ENCODE data around the gene KCTD5. TPM values are rescaled to one million over a fixed set of nuclear protein-coding genes. Genes with fewer than 3 reads are reported as not detected.
A peak's percentile ranks its signal among the peaks of the same experiment; 100 is the strongest.

KCTD5 gene
- total RNA-seq, 1 donor from 2014 or later: 69.6 TPM

DNA sequence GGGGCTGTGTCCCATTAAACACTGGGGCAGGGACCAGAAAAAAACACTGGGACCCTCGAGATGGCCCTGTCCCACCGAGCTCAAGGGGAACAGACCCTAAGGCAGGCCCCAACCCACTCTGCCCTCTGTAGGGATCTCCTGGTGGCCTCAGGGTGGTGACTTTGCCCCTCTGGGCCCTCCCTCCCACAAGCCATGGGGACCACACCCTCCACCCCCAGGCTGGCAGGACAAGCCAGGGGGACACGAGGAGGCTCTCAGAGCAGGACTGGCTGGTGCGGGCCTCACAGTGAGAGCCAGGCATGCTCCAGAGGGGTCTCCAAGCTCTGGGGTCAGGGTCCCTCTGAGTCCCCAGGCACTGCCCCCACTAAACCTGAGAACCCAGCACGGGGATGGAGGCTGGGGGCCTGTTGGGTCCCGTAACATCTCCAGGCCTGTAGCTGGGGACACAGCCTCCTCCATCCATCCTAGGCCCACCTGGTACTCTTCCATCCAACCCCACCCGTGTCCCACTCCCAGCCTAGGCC is 55.6 kb downstream of the KCTD5 start:
- H3K4me3 Mint-ChIP-seq: no peak overlapping the region
- no peaks in the 10 kb centered on the region for H3K4me1 Mint-ChIP-seq (ENCODE audit: low read depth)
- intact Hi-C loops (cut with micrococcal nuclease): no loop called here
- H3K36me3 Mint-ChIP-seq (ENCODE audit: low read depth): no peaks in the 10 kb centered on the region
- H3K9me3 Mint-ChIP-seq: no peaks in the 10 kb centered on the region
- DNase-seq (ENCODE audit: low spot score): no peak
- H3K27ac Mint-ChIP-seq: no peak overlapping the region
- H3K27me3 Mint-ChIP-seq (ENCODE audit: insufficient read depth): no peaks in the 10 kb centered on the region

DNA sequence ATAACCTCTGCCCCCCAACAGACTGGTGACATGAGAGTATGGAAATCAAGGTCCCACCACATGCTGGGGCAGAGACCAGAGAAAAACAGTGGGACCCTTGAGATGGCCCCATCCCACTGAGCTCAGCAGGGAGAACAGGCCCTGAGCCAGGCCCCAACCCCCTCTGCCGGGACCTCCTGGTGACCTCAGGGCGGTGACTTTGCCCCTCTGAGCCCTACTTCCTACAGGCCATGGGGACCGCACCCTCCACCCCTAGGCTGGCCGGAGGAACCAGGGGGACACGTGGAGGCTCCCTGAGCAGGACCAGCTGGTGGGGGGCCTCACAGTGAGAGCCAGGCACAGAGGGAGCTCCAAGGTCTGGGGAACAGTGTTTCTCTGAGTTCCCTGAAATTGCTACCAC is 56.3 kb downstream of the KCTD5 start:
- H3K36me3 Mint-ChIP-seq (ENCODE audit: low read depth): no peaks in the 10 kb centered on the region
- H3K4me1 Mint-ChIP-seq (ENCODE audit: low read depth): no peaks in the 10 kb centered on the region
- intact Hi-C loops (cut with micrococcal nuclease): no loop called here
- DNase-seq (ENCODE audit: low spot score): no peak
- H3K4me3 Mint-ChIP-seq: no peak overlapping the region
- H3K9me3 Mint-ChIP-seq: no peaks in the 10 kb centered on the region
- no peaks in the 10 kb centered on the region for H3K27me3 Mint-ChIP-seq (ENCODE audit: insufficient read depth)
- H3K27ac Mint-ChIP-seq: no peak overlapping the region

DNA sequence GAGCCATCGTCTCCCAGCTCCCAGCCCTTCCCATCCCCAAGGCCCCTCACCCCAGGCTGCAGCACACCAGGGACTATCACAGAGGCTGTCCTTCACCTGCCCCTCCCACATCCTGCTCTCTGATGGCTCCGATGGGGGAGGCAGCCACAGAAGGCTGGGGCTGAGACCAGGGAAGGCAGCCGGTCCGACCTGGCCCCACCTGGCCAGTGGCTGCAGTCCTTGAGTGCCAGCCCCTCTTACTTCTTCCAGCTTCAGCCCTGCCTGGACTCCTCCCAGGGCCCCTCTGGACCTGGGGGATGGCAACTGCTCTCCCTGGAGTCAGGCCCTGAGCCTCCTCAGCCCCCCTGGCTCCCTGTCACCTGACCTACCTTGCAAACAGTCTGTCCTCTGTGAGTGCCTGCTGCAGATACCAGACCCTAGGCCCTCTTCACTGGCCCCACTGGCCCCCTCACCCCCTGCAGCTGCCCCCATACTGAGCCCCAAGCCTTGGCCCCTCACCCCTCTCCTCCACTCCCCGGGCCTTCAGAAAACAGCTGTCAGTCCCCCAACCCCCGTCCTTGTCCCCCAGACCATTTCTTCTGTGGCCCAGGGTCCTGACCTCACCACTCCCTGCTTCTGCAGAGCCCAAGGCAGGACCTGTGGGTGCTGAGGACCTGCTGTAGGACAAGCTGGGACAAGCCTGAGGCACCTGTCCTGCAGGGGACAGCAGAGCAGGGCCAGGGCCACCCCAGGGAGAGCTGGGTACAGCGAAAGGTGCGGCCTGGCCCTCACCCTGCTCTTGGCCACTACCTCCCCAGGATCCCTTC is 57.5 kb downstream of the KCTD5 start:
- H3K4me1 Mint-ChIP-seq (ENCODE audit: low read depth): no peaks in the 10 kb centered on the region
- no peaks in the 10 kb centered on the region for H3K36me3 Mint-ChIP-seq (ENCODE audit: low read depth)
- DNase-seq (ENCODE audit: low spot score): no peak
- H3K27me3 Mint-ChIP-seq (ENCODE audit: insufficient read depth): peaks cover 4% of the 10 kb centered on the region
- intact Hi-C loops (cut with micrococcal nuclease): no loop called here
- H3K27ac Mint-ChIP-seq: no peak overlapping the region
- H3K4me3 Mint-ChIP-seq: no peak overlapping the region
- H3K9me3 Mint-ChIP-seq: no peaks in the 10 kb centered on the region

DNA sequence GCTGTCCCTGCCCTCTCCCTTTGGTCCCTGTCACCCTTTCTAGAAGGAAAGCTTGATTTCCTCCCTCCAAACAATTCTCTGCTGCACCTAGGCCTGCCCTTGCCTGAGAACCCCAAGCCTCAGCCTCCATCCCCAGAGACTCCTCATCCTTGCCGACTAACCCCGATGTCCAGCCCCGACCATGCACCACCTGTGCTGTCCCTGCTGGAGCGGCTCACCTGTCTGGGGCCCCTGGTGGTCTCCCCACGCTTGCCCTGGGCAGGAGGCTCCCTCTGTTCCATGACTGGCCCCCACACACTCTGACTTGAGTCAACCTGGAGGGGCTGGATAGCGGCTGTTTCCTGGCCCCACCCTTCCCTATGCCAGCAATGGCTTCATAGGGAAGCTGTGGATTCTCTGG is 58.2 kb downstream of the KCTD5 start:
- Mint-ChIP-seq H3K4me3 (no peak overlapping the region), H3K9me3 (no peaks in the 10 kb centered on the region), H3K36me3 (ENCODE audit: low read depth) (no peaks in the 10 kb centered on the region), H3K4me1 (ENCODE audit: low read depth) (no peaks in the 10 kb centered on the region), H3K27me3 (ENCODE audit: insufficient read depth) (peaks cover 4% of the 10 kb centered on the region), H3K27ac (no peak overlapping the region)
- intact Hi-C loops (cut with micrococcal nuclease): no loop called here
- no peak for DNase-seq (ENCODE audit: low spot score)

DNA sequence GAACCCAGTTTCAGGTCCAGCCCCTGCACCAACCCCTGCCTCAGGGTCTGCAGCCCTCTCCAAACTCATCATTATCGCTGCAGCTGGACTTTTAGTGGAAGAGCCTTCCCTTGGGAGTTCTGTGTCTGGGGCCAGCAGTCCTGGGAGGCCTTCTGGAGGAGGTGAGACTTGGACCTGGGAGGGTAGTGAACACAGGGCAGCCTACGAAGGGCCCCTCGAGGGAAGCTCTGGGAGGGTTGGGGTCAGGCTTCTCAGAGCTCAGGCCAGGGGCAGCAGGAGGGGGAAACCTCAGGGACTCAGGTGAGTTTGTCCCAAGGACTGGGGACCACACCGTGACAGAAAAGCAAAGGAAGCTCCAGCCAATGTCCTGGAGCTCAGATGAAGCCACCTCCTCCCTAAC is 58.8 kb downstream of the KCTD5 start:
- no peak for DNase-seq (ENCODE audit: low spot score)
- no peak overlapping the region for H3K27ac Mint-ChIP-seq
- H3K4me1 Mint-ChIP-seq (ENCODE audit: low read depth): no peaks in the 10 kb centered on the region
- no peak overlapping the region for H3K4me3 Mint-ChIP-seq
- H3K9me3 Mint-ChIP-seq: no peaks in the 10 kb centered on the region
- H3K36me3 Mint-ChIP-seq (ENCODE audit: low read depth): no peaks in the 10 kb centered on the region
- H3K27me3 Mint-ChIP-seq (ENCODE audit: insufficient read depth): peaks cover 4% of the 10 kb centered on the region
- intact Hi-C loops (cut with micrococcal nuclease): no loop called here

DNA sequence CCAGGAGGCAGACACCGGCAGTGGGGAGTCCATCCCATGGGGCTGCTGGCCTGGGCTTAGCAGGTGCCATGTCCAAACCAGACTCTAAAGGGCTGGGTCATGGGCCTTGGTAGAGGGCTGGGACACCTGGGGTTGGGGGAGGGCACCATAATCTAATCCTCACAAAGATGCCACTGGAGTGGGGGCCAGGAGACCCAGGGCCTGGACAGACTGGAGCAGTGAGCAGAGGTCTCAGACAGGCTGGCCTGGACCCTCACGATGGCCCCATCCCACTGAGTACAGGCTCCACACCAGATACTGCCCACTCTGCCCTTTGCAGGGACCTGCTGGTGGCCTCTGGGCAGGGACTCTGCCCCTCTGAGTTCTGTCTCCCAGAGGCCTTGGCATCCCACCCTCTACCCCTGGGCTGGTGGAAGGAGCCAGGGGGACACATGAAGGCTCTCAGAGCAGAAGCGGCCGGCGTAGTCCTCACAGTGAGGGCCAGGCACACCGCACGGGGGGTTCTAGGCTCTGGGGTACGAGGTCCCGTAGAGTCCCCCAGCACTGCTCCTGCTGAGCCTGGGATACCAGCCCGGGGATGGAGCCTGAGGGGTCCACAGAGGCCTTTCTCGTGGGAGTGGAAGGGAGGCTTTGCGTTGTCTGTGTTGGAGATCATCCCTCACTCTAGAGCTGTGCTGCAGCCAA is 60.1 kb downstream of the KCTD5 start:
- Mint-ChIP-seq H3K27ac (no peak overlapping the region), H3K4me1 (ENCODE audit: low read depth) (no peaks in the 10 kb centered on the region), H3K4me3 (no peak overlapping the region), H3K36me3 (ENCODE audit: low read depth) (no peaks in the 10 kb centered on the region), H3K9me3 (no peaks in the 10 kb centered on the region), H3K27me3 (ENCODE audit: insufficient read depth) (peaks cover 4% of the 10 kb centered on the region)
- no peak for DNase-seq (ENCODE audit: low spot score)
- intact Hi-C loops (cut with micrococcal nuclease): no loop called here

DNA sequence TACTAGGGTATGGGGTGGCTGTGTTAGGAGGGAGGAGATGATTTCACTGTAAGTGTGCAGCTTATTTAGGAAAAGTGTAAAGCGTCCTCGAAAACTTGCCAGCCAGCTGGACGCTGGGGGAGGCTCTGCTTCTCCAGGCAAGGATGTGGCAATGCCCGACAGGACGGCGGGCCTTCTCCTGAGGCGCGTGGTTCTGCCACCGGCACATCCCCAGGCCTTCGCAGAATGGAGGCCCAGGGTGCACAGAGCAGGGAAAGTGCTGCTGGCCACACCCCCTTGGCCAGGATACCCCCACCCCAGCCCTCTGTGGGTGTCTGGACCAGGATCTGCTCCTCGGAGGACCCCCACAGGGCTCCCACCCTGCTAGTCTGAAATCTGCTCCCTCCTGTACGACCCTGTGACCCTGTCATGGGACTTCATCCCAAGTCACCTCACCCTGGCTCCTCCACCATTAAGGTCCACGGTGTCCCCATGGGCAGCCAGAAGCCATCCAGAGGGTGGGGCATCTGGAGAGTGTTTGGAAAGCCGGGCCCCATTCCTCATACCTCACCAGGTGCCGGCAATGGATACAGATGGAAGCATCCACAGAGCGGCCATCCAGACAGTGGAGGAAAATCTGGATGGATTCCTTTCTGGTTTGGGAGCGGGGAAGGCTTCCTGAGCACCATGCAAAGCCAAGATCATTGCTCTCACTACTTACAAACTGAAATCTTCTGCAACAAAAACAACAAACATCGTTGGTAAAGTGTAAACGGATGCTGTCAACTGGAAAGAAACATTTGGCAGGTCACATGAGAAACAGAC is 60.9 kb downstream of the KCTD5 start:
- H3K36me3 Mint-ChIP-seq (ENCODE audit: low read depth): no peaks in the 10 kb centered on the region
- H3K4me1 Mint-ChIP-seq (ENCODE audit: low read depth): no peaks in the 10 kb centered on the region
- H3K27me3 Mint-ChIP-seq (ENCODE audit: insufficient read depth): peaks cover 4% of the 10 kb centered on the region
- no peaks in the 10 kb centered on the region for H3K9me3 Mint-ChIP-seq
- no peak overlapping the region for H3K27ac Mint-ChIP-seq
- intact Hi-C loops (cut with micrococcal nuclease): no loop called here
- DNase-seq (ENCODE audit: low spot score): no peak
- H3K4me3 Mint-ChIP-seq: no peak overlapping the region

DNA sequence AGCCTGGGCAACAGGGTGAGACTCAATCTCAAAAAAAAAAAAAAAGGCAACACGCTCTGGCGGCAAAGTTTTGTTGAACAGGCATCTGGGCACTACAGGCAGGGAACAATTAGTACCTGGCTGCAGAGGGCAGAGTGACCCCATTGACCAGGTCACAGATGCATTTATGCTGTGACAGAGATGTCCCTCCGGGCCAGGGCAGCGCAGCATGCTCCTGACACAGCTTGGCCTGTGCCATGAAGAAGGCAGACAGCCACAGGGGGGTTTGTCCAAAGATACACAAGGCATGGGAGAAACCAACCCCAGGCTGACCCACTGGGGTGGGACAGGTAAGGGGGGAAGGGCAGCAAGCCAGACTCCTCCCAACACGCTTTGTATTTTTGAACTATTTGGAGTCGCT is 62.4 kb downstream of the KCTD5 start:
- intact Hi-C loops (cut with micrococcal nuclease): no loop called here
- Mint-ChIP-seq H3K27me3 (ENCODE audit: insufficient read depth) (peaks cover 4% of the 10 kb centered on the region), H3K36me3 (ENCODE audit: low read depth) (peaks cover 2% of the 10 kb centered on the region), H3K4me1 (ENCODE audit: low read depth) (peaks cover 4% of the 10 kb centered on the region), H3K4me3 (no peak overlapping the region), H3K27ac (no peak overlapping the region), H3K9me3 (no peaks in the 10 kb centered on the region)
- no peak for DNase-seq (ENCODE audit: low spot score)

DNA sequence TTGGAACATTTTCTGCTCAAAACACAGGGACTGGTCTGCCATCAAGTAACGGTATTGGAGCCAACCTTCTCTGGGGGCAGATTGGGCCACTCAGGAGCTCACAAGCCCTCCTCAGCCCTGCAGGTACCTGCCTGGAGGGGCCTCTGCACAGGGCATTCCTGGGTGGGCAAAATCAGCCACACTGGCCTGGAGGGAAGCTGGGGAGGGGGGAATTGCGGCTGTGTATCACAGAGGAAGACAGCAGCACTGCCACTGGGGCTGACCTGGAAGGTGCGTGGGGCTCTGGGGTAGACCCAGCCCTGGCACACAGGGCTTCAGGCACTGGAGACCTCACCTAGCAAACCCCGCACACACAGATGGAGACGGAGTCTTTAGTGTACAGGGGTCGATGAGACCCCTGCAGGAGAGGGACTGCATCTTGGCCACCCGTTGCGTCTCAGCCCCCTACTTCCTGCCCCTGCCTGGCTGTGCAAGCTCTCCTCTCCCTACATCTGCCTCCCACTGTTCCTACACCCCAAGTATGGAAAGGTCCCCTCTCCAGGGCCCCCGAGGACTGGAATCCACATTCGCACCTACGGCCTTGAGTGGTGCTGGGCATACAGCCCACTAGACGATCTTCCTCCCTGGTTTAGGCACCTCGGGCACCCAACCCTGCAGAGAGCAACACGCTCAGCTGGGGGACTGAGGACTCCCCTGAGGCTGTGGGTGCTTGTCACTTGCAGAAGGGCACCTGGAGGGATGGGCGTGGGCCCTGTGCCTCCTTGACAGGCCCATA is 63.0 kb downstream of the KCTD5 start:
- intact Hi-C loops (cut with micrococcal nuclease): no loop called here
- no peak for DNase-seq (ENCODE audit: low spot score)
- no peak overlapping the region for H3K27ac Mint-ChIP-seq
- H3K36me3 Mint-ChIP-seq (ENCODE audit: low read depth): peaks cover 2% of the 10 kb centered on the region
- H3K4me1 Mint-ChIP-seq (ENCODE audit: low read depth): peaks cover 10% of the 10 kb centered on the region
- H3K27me3 Mint-ChIP-seq (ENCODE audit: insufficient read depth): peaks cover 4% of the 10 kb centered on the region
- H3K4me3 Mint-ChIP-seq: no peak overlapping the region
- H3K9me3 Mint-ChIP-seq: no peaks in the 10 kb centered on the region

DNA sequence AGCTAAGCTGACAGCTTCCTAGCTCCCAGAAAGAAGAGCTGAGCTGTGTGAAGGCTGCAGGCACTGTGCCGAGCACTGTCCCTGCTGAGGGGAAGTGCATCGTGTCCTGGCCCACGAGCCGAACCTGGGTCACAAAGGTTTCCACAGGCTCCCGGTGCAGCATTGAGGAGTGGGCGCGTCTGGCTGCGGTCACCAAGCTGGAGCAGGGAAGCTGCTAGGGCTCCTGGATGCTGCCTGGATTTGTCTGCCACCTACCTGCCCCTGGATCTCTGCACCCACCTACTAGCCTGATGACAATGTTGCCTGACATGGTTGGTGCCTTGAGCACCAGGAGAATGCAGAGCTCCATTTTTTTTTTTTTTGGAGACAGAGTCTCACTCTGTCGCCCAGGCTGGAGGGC is 63.6 kb downstream of the KCTD5 start:
- Mint-ChIP-seq H3K27ac (no peak overlapping the region), H3K36me3 (ENCODE audit: low read depth) (peaks cover 2% of the 10 kb centered on the region), H3K9me3 (no peaks in the 10 kb centered on the region), H3K27me3 (ENCODE audit: insufficient read depth) (peaks cover 4% of the 10 kb centered on the region), H3K4me1 (ENCODE audit: low read depth) (peaks cover 17% of the 10 kb centered on the region), H3K4me3 (no peak overlapping the region)
- intact Hi-C loops (cut with micrococcal nuclease): no loop called here
- no peak for DNase-seq (ENCODE audit: low spot score)

DNA sequence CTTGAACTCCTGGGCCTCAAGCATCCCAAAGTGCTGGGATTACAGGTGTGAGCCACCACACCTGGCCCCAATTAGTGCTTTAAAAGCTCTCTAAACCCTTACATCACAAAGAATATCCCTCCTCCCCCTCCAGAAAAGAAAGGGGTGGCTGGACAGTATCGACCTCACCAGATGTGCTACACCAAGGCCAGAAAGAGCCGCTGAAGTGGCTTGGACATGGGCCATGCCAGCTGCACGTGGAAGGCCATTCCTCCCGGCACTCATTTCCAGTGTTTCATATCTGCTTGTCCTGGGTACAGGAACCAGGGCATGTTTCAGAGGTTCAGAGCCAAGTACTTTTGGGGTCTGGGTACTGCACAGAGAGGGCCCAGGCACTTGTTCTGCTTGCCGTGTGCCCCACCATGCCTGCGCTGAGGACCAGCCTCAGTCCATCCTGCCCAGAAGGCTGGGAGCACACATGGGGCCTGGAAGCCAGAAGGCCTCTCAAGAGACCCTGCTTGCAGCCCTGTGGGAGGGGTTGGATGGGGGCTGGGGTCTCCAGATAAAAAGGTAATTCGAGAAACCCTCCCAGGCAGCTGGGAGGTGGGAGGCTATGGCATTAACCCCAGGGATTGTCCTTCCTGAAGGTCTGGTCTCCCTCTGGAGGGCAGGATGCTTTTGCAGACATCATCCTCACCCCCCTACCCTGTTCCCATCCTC is 66.6 kb downstream of the KCTD5 start:
- intact Hi-C loops (cut with micrococcal nuclease): no loop called here
- H3K27ac Mint-ChIP-seq: no peak overlapping the region
- H3K27me3 Mint-ChIP-seq (ENCODE audit: insufficient read depth): peaks cover 4% of the 10 kb centered on the region
- no peaks in the 10 kb centered on the region for H3K9me3 Mint-ChIP-seq
- peaks cover 11% of the 10 kb centered on the region for H3K36me3 Mint-ChIP-seq (ENCODE audit: low read depth)
- no peak for DNase-seq (ENCODE audit: low spot score)
- H3K4me1 Mint-ChIP-seq (ENCODE audit: low read depth): peaks cover 27% of the 10 kb centered on the region
- H3K4me3 Mint-ChIP-seq: no peak overlapping the region

DNA sequence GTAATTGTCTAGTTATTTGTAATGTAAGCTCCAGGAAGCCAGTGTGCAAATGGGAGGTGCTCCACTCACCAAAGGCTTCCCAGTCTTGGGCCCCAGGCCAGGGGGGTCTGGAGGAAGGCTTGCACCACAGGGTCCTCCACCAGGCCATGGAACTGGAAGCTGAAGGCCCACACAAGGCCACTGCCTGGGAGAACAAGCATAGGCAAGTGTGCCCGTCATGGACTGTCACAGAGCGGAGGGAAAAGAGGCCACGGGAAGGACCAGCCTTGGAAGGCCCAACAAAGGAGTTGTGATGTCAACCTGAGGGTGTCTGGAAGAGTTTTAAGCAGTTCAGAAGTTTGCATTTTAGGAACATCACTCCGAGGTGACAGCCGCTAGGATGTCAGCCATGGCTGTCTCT is 67.2 kb downstream of the KCTD5 start:
- no peak for DNase-seq (ENCODE audit: low spot score)
- no peak overlapping the region for H3K27ac Mint-ChIP-seq
- no peaks in the 10 kb centered on the region for H3K9me3 Mint-ChIP-seq
- intact Hi-C loops (cut with micrococcal nuclease): no loop called here
- peaks cover 33% of the 10 kb centered on the region for H3K4me1 Mint-ChIP-seq (ENCODE audit: low read depth)
- H3K36me3 Mint-ChIP-seq (ENCODE audit: low read depth): peaks cover 15% of the 10 kb centered on the region
- peak overlapping the region; percentile 33 for H3K4me3 Mint-ChIP-seq
- H3K27me3 Mint-ChIP-seq (ENCODE audit: insufficient read depth): peaks cover 2% of the 10 kb centered on the region

Measured in activated T-helper 1 cell treated with anti-CD3 and anti-CD28 coated beads, Interleukin-12 subunit alpha, Interleukin-12 subunit beta, Interleukin-2, Interleukin-4 antibody, amounts not matched to agents 30 ng/mL and 10 ng/mL and 1 ng/mL, durations not matched to agents 14 hours and 24 hours and 36 hours (primary cell).